HEK293 (cell line): Measurements from ENCODE around the gene CAPN12.

Experiments
- SETDB1 ChIP-seq: IDR thresholded peaks from one replicate; pipeline ENCODE4 v1.6.1; 2017; ENCODE audit warnings: mild to moderate bottlenecking, low read length, moderate library complexity, mixed read lengths; ENCODE audit not compliant: insufficient read length
- ZBTB21 ChIP-seq: fragments of 450-650 bp; formaldehyde crosslinking; IDR thresholded peaks from 2 replicates; pipeline ENCODE4 v1.5.1; 2017; ENCODE audit warnings: missing biosample characterization, missing genetic modification characterization
- ZNF623 ChIP-seq: fragments of 450-650 bp; formaldehyde crosslinking; IDR thresholded peaks from 2 replicates; pipeline ENCODE4 v1.5.1; 2016; ENCODE audit warnings: missing biosample characterization, missing genetic modification characterization
- TF ChIP-seq, protein P1 (sequence below): fragments of 450-650 bp; formaldehyde crosslinking; IDR thresholded peaks from 2 replicates; pipeline ENCODE4 v1.5.1; 2016; ENCODE audit warnings: missing biosample characterization, missing genetic modification characterization

DNA sequence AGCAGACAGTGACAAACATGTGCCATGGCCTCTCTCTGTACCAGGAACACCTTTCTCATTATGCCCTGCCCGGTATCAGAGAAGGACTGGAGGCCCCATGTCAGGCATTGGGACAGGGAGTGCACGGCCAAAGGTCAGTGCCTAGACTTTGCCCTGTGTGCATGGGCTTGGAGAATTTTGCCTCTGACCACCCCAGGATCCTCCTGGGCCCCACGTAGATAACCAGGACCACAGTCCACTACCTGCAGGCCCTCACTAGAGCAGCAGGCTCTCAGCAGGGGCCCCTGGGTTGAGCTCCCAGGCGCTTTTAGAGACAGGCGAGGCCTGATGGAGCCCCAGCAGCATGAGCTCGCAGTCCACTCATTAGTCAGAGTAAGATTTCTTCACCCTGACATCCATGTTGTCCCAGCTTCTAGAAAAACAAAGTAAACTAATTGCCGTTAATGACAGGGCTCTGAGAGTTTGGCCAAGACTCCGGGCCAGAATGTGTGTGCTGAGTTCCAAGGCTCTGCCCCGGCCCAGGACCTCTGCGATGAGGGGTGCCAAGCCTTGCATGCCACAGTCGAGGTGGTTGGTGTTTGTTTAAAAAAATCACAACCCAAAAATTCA lies 42.7 kb downstream of the CAPN12 start:
- no peak for TF ChIP-seq ZBTB21 (tag by site-specific recombination)
- no peak for TF ChIP-seq SETDB1
- TF ChIP-seq, protein P1, sequence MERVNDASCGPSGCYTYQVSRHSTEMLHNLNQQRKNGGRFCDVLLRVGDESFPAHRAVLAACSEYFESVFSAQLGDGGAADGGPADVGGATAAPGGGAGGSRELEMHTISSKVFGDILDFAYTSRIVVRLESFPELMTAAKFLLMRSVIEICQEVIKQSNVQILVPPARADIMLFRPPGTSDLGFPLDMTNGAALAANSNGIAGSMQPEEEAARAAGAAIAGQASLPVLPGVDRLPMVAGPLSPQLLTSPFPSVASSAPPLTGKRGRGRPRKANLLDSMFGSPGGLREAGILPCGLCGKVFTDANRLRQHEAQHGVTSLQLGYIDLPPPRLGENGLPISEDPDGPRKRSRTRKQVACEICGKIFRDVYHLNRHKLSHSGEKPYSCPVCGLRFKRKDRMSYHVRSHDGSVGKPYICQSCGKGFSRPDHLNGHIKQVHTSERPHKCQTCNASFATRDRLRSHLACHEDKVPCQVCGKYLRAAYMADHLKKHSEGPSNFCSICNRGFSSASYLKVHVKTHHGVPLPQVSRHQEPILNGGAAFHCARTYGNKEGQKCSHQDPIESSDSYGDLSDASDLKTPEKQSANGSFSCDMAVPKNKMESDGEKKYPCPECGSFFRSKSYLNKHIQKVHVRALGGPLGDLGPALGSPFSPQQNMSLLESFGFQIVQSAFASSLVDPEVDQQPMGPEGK (tag by site-specific recombination) = no peak
- TF ChIP-seq ZNF623 (tag by site-specific recombination) = no peak
